ENCODE measurements around the gene C1QTNF4. TPM values are rescaled to one million over a fixed set of nuclear protein-coding genes. Genes with fewer than 3 reads are reported as not detected.
A peak's percentile ranks its signal among the peaks of the same experiment; 100 is the strongest.

Gene C1QTNF4
- total and polyA plus RNA-seq, 2 of the 4 experiments (the other 2 are of a cell fraction) = 0.12 TPM; not detected in 1

DNA sequence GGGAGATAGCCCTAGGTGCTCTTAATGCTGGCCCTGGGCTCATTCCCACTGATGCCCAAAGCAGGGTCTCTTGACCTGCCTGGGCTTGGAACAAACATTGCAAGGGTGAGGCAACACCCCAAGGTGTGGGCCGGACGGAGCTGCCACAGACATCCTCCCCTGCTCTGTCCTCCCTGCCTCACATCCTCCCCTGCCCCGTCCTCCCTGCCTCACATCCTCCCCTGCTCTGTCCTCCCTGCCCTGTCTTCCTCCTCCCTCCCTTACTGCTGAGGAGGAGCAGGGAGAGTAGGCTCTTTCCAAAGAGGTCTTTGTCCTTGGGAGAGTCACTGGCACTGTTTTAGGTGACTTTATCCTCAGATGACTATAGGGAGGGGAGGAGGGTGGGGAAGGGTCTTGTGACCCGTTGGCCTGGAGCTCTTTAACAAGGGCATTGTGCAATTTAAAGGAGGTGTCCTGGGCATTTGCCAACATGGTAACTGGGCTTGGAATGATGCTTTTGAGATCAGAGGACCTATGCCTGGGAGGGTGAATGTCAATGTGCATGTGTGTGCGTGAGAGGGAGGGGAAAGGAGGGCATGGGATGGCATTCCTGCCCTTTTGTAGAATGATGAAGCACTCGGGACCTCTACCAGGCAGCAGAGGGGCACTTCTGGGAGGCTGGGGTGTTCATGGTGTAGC lies 7.0 kb downstream of the C1QTNF4 start:
- H3K4ac ChIP-seq (ENCODE audit: low read depth, low read length) = no peak overlapping the region
- no peak overlapping the region for H3K4me2 ChIP-seq (ENCODE audit: low read depth, low read length)
- no peak overlapping the region for H2BK20ac ChIP-seq (ENCODE audit: low read depth, low read length)
- H2AFZ ChIP-seq (replicated peaks; ENCODE audit: low read length, poor library complexity) = no peak overlapping the region
- intact Hi-C loops (cut with micrococcal nuclease) (no loop called here), in situ Hi-C loops (cut with MboI; ENCODE audit: low sequenced_read_pairs) (no loop called here), dilution Hi-C loops (cut with HindIII; ENCODE audit: low sequenced_read_pairs, unreplicated experiment) (no loop called here)
- no peaks in the 10 kb centered on the region for H4K20me1 ChIP-seq (ENCODE audit: insufficient read depth, low read length)
- H3K4me3 ChIP-seq (ENCODE audit: insufficient read depth, low read depth, low read length) = no peak overlapping the region
- ATAC-seq (ENCODE audit: low read depth) = peak; percentile 22; the same call in 1 of the 2 replicates
- H4K91ac ChIP-seq (ENCODE audit: insufficient read depth, low read depth, low read length) = no peak overlapping the region
- H3K14ac ChIP-seq (replicated peaks; ENCODE audit: low read depth, low read length) = no peak overlapping the region
- CTCF ChIA-PET = interaction anchor here (1.2 kb wide), 1 partner anchor 7 kb away, joined by 3 read pairs; the partner anchor contains the start of gene C1QTNF4
- H2BK5ac ChIP-seq (ENCODE audit: low read depth, low read length, poor library complexity, severe bottlenecking) = no peak overlapping the region
- H2BK120ac ChIP-seq (ENCODE audit: low read depth, low read length) = no peak overlapping the region
- no peak overlapping the region for H2AK9ac ChIP-seq (replicated peaks; ENCODE audit: low read depth, low read length, poor library complexity)
- BruUV-seq (replicated peaks) = no TSS peak
- H2AK5ac ChIP-seq (ENCODE audit: low read depth, low read length) = no peak overlapping the region
- peaks cover 0 to 2% of the 10 kb centered on the region in 2 experiments; a peak in 2 of 4 replicates for H3K79me1 ChIP-seq (ENCODE audit: low read depth in 1 of 2, low read length in 2 of 2)
- POLR2A ChIA-PET (ENCODE audit: unreplicated experiment) = no interaction called here
- H3K4me1 ChIP-seq (ENCODE audit: control insufficient read depth, insufficient read depth, low read length) = no peaks in the 10 kb centered on the region
- no peak overlapping the region for H3K23ac ChIP-seq (ENCODE audit: low read depth, low read length)
- H4K8ac ChIP-seq (ENCODE audit: low read depth in 2 of 2, low read length in 2 of 2) = no peak overlapping the region
- H3K18ac ChIP-seq (ENCODE audit: low read depth, low read length) = no peak overlapping the region
- H3K36me3 ChIP-seq (ENCODE audit: control insufficient read depth, insufficient read depth, low read length) = peaks cover 24% of the 10 kb centered on the region
- no peaks in the 10 kb centered on the region for H3K9me1 ChIP-seq (ENCODE audit: insufficient read depth, low read length)
- H2BK15ac ChIP-seq (ENCODE audit: low read depth, low read length) = no peak overlapping the region
- no peak overlapping the region for H3K9ac ChIP-seq (ENCODE audit: low read depth, low read length)
- no peak overlapping the region for H4K5ac ChIP-seq (ENCODE audit: low read depth, low read length)
- H3K27me3 ChIP-seq (ENCODE audit: control insufficient read depth, insufficient read depth, low read length) = peaks cover 18% of the 10 kb centered on the region
- 70% methylated on average over 4 of the region's 6 CpGs; no CpG with 5 or more reads in 1 of the 2 experiments for WGBS, 2 experiments (ENCODE audit: extremely low coverage in 2 of 2, insufficient read length in 1 of 2)
- TF ChIP-seq ELK1 (IDR thresholded peaks at IDR 0.05; ENCODE audit: borderline replicate concordance, low read depth, low read length) (no peak), NFE2L2 (IDR thresholded peaks at IDR 0.05; ENCODE audit: low read depth, low read length) (no peak), USF2 (IDR thresholded peaks at IDR 0.05; ENCODE audit: low read depth, low read length) (no peak), MAFK (IDR thresholded peaks at IDR 0.05; ENCODE audit: low read depth, low read length) (no peak), RFX5 (IDR thresholded peaks at IDR 0.05; ENCODE audit: low read depth, low read length) (no peak), SMC3 (IDR thresholded peaks at IDR 0.05; ENCODE audit: low read depth, low read length) (no peak), BHLHE40 (IDR thresholded peaks at IDR 0.05; ENCODE audit: low read depth, low read length) (no peak), RCOR1 (IDR thresholded peaks at IDR 0.05; ENCODE audit: insufficient replicate concordance, low read length) (no peak), POLR2A (IDR thresholded peaks at IDR 0.05; ENCODE audit: low read depth, low read length) (no peak), RAD21 (IDR thresholded peaks at IDR 0.05; ENCODE audit: low read length) (no peak), MAZ (IDR thresholded peaks at IDR 0.05; ENCODE audit: borderline replicate concordance, low read depth, low read length) (no peak), MXI1 (IDR thresholded peaks at IDR 0.05; ENCODE audit: borderline replicate concordance, low read depth, low read length) (no peak), CTCF (conservative IDR thresholded peaks at IDR 0.05; ENCODE audit: low read depth, low read length) (no peak)
- peaks cover 3% of the 10 kb centered on the region for H3K9me3 ChIP-seq (ENCODE audit: control insufficient read depth, insufficient read depth, low read length)
- H3K27ac ChIP-seq (ENCODE audit: insufficient read depth, low read length) = no peak overlapping the region
- no peak for DNase-seq
- H3K56ac ChIP-seq (ENCODE audit: extremely low read depth, insufficient read depth, low read length) = no peak overlapping the region
